Activated T-cell treated with anti-CD3 and anti-CD28 coated beads for 1 hour (primary cell): ENCODE results near the gene CLDN22.

Experiments used
- DNase-seq: peaks from one replicate; pipeline ENCODE4 v3.0.0-alpha.2; 2020; ENCODE audit warnings: low read depth

The CLDN22 gene

DNA sequence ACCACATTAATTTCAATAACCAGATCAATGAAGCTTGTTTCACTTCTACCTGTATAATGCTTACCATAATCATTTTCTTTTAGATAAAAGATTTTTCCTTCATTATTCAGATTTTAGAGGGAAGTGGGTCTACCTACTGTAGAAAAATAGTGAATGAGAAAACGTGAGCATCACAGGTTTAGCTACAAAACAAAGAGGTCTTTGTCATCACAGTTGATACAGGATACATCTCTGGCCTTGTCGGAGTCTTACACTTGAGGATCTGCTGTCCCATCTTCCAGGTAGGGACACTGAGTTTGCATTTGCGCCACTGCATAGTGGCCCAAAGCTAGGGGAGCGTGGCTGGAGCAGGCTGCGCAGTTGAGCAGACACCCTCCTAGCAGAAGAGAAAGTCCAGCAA, 1.4 kb upstream of the CLDN22 start:
- no peak for DNase-seq

- DNase-seq: no peak
Observed at GRCh38 chr4:183321079-183321478, 1.0 kb upstream of the CLDN22 start.

DNA sequence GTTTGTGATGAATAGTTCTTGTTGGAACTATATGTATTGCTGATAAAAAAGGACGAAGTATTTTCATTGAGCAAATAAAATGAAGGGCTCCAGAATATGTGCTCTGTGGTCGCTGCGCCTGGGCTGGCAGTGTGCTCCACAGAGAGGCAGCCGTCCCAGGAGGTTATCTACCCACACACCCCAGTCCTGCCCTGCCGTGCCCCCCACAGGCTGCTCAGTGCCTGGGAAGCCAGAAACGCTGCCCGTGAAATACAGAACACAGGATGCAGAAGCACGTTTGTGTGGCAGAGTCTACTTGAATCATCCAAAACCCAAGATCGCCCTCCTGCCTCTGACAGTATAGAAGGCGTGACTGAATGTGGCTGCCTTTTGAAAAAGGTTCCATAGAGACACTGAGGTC, 1.4 kb downstream of the CLDN22 start:
- DNase-seq: no peak

- DNase-seq: no peak
Observed at GRCh38 chr4:183314806-183315205, 5.3 kb downstream of the CLDN22 start.

GRCh38 chr4:183314336-183314735, 5.7 kb downstream of the CLDN22 start:
- no peak for DNase-seq

- DNase-seq: no peak
Observed at GRCh38 chr4:183312841-183313240, 7.2 kb downstream of the CLDN22 start.

DNA sequence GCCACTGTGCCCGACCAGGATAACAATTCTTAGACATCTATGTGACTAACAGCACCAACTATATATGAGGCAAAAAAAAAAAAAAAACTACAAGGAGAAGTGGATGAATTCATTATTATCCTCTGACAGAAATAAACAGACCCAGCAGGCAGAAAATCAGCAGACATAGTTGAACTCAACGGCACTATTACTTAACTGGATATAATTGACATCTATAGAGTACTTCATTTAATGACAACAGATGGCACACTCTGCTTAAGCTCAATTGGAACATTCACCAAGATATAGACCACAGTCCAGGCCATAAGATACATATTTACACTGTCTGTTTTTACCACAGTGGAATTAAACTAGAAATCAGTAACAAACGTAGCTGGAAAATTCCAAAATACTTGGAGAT, 13.3 kb downstream of the CLDN22 start:
- no peak for DNase-seq

- no peak for DNase-seq
Observed at GRCh38 chr4:183304538-183304937, 15.5 kb downstream of the CLDN22 start.

DNA sequence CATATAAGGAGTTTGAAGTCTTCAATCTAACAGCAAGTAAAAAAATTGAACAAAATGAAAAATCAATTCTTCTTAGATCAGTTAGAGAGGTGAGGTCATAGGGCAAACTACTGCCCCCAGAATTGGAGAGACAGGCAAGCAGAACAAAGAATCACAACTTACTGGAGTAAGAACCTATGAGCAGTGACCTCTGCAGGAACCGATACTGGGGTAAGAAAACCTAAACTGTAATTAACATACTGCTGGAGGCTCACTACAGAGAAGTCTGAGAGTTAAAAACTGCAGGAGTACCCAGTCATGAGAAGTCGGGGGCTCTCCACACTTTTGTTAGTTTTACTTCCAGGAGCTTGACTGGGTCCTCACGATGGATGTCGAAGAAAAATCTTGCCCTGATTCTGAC, 16.0 kb downstream of the CLDN22 start:
- no peak for DNase-seq

DNA sequence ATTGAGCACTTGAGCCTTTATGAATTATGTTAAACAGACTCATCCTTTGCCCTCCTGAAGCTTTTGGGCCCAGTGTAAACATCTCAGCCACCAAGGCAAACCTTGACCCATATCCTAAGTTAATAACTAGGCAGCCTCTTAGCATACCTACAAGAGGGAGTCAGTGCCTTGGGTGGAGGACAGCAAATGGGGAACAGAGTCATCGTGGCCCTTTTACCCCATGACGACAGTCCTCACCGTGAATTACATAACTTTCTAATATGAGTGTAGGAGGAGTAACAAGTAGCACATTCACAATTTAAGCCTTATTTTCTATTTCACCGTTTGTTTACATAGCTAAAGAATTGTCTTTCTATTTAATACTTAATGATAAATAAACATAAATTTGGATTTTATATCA, 16.8 kb downstream of the CLDN22 start:
- no peak for DNase-seq

GRCh38 chr4:183300655-183301054, 19.4 kb downstream of the CLDN22 start:
- no peak for DNase-seq

GRCh38 chr4:183300070-183300469, 20.0 kb downstream of the CLDN22 start:
- no peak for DNase-seq

GRCh38 chr4:183299464-183299863, 20.6 kb downstream of the CLDN22 start:
- no peak for DNase-seq

GRCh38 chr4:183297675-183298074, 22.4 kb downstream of the CLDN22 start:
- DNase-seq: no peak

- no peak for DNase-seq
Observed at GRCh38 chr4:183295711-183296110, 24.4 kb downstream of the CLDN22 start.

DNA sequence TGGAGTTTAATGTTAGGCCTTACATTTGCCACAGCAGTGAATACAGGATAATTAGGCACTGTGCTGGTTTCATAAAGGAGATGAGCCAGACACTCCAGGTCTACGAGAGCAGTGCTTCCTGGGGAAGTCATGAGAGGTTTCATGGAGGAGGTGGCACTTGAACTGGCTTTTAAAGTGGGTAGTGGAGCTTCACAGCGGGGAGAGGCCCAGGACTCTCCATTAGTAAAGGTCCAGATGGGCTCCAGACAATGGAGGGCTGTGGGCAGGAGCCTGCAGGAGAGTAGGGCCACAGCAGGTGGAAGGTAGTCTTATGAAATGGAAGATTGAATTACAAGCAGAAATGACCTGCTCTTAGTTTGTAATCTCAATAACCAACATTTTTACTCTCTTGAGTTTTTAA, 29.0 kb downstream of the CLDN22 start:
- DNase-seq: no peak

DNA sequence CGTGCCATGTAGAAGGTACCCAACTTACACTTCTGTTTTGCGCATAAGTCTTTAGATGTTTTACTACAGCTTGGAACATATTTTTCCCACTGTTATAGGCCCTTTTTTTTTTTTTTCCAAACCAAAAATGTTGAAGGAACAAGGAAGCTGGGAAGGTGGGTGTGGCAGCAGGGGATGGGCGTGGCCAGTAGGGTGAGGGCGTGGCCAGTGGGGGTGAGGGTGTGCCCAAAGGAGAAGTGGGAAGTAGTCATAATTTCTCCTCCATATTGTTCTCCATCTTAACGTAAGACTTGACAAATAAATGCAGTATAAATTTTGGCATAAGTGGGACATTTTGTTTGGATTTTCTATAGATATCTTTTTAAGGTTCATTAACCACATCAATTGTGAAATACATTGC, 30.4 kb downstream of the CLDN22 start:
- DNase-seq: no peak

- no peak for DNase-seq
Observed at GRCh38 chr4:183288955-183289354, 31.1 kb downstream of the CLDN22 start.

GRCh38 chr4:183287677-183288076, 32.4 kb downstream of the CLDN22 start:
- no peak for DNase-seq

DNA sequence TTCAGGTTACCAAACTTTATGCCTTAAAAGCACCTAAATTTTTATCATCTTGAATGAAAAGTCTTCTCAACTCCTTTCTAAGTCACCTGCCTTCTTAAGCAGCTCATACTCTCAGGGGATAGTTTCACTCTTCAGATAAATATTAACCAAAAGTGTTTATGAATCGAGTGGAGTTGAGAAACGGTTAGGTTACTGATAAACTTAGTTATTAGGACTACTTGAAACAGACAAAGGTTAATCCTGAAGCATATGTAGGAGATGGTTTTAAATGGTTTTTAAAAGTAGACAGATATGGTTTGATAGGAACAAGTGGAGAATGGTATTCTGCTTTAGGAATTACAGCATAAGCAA, 32.8 kb downstream of the CLDN22 start:
- DNase-seq: no peak

- DNase-seq: no peak
Observed at GRCh38 chr4:183286590-183287308, 33.3 kb downstream of the CLDN22 start.

DNA sequence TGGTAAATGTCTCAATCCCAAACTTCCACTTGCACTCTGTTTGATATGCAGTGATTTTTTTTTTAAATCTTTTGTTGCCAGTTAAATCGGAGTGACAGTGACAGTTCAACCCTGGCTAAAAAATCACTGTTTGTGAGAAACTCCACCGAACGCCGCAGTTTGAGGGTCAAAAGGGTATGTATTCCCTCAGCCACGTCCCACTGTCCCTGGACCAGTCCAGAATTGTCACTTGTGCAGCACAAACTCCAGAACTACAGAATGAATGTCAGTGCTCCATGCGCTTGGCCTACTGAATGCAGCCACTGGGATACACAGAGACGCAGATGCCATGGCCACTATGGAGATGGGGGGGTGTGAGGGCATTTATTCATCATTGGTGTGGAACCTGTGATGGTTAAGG, 34.2 kb downstream of the CLDN22 start:
- no peak for DNase-seq

DNA sequence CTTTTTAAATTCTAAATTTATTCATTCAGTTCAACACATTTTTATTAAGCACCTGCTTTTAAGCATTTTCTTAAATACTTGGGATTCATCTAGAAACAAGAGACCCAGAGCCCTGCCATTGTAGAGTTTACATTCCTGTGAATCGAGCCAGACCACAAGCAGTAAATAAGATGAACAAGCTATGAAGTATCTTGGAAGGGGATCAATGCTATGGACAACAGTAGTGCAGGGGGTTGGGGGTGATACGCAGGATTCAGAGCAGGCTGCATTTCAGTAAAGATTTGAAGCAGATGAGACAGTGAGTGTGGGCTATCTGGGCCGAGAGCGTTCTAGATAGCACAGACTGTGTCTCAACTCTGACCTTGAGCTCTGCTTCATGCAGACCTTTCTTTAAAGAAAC, 35.1 kb downstream of the CLDN22 start:
- no peak for DNase-seq

DNA sequence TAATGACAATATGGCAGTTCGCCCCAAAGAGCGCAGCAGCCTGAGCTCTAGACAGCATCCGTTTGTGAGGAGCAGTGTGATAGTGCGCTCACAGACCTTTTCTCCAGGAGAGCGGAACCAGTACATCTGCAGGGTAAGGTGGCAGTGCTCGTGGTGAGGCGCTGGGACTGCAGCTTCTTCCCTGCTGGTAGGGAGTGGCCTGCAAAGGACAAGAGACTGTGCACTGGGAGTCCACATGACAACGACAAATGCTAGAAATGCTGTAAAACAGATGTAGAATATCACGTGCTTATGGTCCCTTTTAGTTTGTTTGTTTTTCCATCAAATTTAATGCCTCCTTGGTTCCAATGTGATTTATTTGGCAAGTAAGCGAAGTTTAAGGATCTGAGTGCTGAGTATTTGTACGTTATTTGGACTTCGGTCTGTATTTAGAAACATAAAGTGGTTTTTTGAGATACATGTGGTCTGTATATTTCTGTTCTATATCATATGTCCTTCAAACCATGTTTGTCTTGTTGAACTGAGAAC, 35.8 kb downstream of the CLDN22 start:
- DNase-seq: no peak
